Trophoblast cell (in vitro differentiated cells and primary cell): Measurements from ENCODE around the gene OLFM3.

Experiments
- DNase-seq, 2 donors: peaks; one replicate each; pipeline ENCODE4 v3.0.0-alpha.2; 2016
- H2AFZ ChIP-seq: 2 replicates; pipeline ENCODE4 v1.6.1; 2013; ENCODE audit warnings: low read length, moderate library complexity, mild to moderate bottlenecking; ENCODE audit not compliant: insufficient read depth, poor library complexity
- H2AK5ac ChIP-seq: 2 replicates; pipeline ENCODE4 v1.6.1; 2013; ENCODE audit warnings: mild to moderate bottlenecking, low read length
- H2BK120ac ChIP-seq: 2 replicates; pipeline ENCODE4 v1.6.1; 2013; ENCODE audit warnings: low read length, mild to moderate bottlenecking, moderate library complexity; ENCODE audit not compliant: insufficient read depth, poor library complexity
- H2BK12ac ChIP-seq: 2 replicates; pipeline ENCODE4 v1.6.1; 2013; ENCODE audit warnings: mild to moderate bottlenecking, low read length, moderate library complexity
- H2BK5ac ChIP-seq: 2 replicates; pipeline ENCODE4 v1.6.1; 2013; ENCODE audit warnings: low read length, low read depth, moderate library complexity, mild to moderate bottlenecking; ENCODE audit not compliant: poor library complexity
- H3K14ac ChIP-seq: 2 replicates; pipeline ENCODE4 v1.6.1; 2013; ENCODE audit warnings: mild to moderate bottlenecking, low read length
- H3K18ac ChIP-seq: 2 replicates; pipeline ENCODE4 v1.6.1; 2013; ENCODE audit warnings: mild to moderate bottlenecking, low read length
- H3K23ac ChIP-seq: 2 replicates; pipeline ENCODE4 v1.6.1; 2013; ENCODE audit warnings: low read length
- H3K27ac ChIP-seq: 2 replicates; pipeline ENCODE4 v1.5.1; 2013; ENCODE audit warnings: low read depth, mild to moderate bottlenecking, inconsistent platforms, low read length, moderate library complexity
- H3K27me3 ChIP-seq: 2 replicates; pipeline ENCODE4 v1.6.1; 2013; ENCODE audit warnings: inconsistent platforms, mild to moderate bottlenecking, low read length, moderate library complexity; ENCODE audit not compliant: insufficient read depth
- H3K36me3 ChIP-seq, 2 experiments: 1 replicate in 1 of 2; 2 replicates in 1 of 2; pipeline ENCODE4 v1.6.1; 2013; ENCODE audit warnings: low read length in 2 of 2, mild to moderate bottlenecking in 2 of 2, moderate library complexity in 1 of 2; ENCODE audit not compliant: insufficient read depth in 2 of 2, control insufficient read depth in 1 of 2
- H3K4ac ChIP-seq: 2 replicates; pipeline ENCODE4 v1.6.1; 2013; ENCODE audit warnings: low read depth, mild to moderate bottlenecking, low read length, moderate library complexity
- H3K4me1 ChIP-seq, 2 experiments: 1 replicate in 1 of 2; 2 replicates in 1 of 2; pipeline ENCODE4 v1.6.1; 2013; ENCODE audit warnings: low read length in 2 of 2, mild to moderate bottlenecking in 2 of 2, moderate library complexity in 1 of 2; ENCODE audit not compliant: insufficient read depth in 2 of 2, control insufficient read depth in 1 of 2
- H3K4me2 ChIP-seq: 2 replicates; pipeline ENCODE4 v1.6.1; 2013; ENCODE audit warnings: inconsistent platforms, mild to moderate bottlenecking, low read length, moderate library complexity
- H3K4me3 ChIP-seq: 2 replicates; pipeline ENCODE4 v1.5.1; 2013; ENCODE audit warnings: mild to moderate bottlenecking, low read depth, low read length, inconsistent platforms
- H3K79me1 ChIP-seq: one replicate; pipeline ENCODE4 v1.6.1; 2013; ENCODE audit warnings: low read length
- H3K79me2 ChIP-seq: 2 replicates; pipeline ENCODE4 v1.6.1; 2013; ENCODE audit warnings: low read length, mild to moderate bottlenecking; ENCODE audit not compliant: control insufficient read depth, insufficient read depth, poor library complexity
- H3K9ac ChIP-seq: 2 replicates; pipeline ENCODE4 v1.6.1; 2013; ENCODE audit warnings: mild to moderate bottlenecking, low read length
- H3K9me3 ChIP-seq: 2 replicates; pipeline ENCODE4 v1.6.1; 2013; ENCODE audit warnings: low read depth, mild to moderate bottlenecking, control low read depth, inconsistent platforms, low read length; ENCODE audit not compliant: insufficient read depth
- H4K12ac ChIP-seq: 2 replicates; pipeline ENCODE4 v1.6.1; 2013; ENCODE audit warnings: low read depth, mild to moderate bottlenecking, low read length, moderate library complexity
- H4K8ac ChIP-seq: 2 replicates; pipeline ENCODE4 v1.6.1; 2013; ENCODE audit warnings: low read depth, mild to moderate bottlenecking, low read length, moderate library complexity
- H4K91ac ChIP-seq: one replicate; pipeline ENCODE4 v1.6.1; 2013; ENCODE audit warnings: low read depth, mild to moderate bottlenecking, low read length, moderate library complexity
- WGBS: extraction: QIAGEN DNeasy Blood & Tissue Kit; methylation state at CpG from one replicate; pipeline ENCODE4 v1.1.7; 2013; ENCODE audit warnings: missing lambda C conversion rate; ENCODE audit not compliant: insufficient read length, insufficient coverage; ENCODE audit errors: extremely low coverage; 5-methylcytosine and 5-hydroxymethylcytosine counted together

OLFM3 gene

GRCh38 chr1:101820071-101820470 lies 176.7 kb downstream of the OLFM3 start:
- Histone ChIP-seq H3K27ac (no peak overlapping the region), H3K27me3 (no peaks in the 10 kb centered on the region), H2BK120ac (no peak overlapping the region), H3K36me3 (no peaks in the 10 kb centered on the region), H3K14ac (no peak overlapping the region), H3K4ac (no peak overlapping the region), H3K18ac (no peak overlapping the region), H4K91ac (no peak overlapping the region), H2AK5ac (no peak overlapping the region), H3K79me2 (no peaks in the 10 kb centered on the region), H3K4me2 (no peak overlapping the region), H3K4me3 (no peak overlapping the region), H2BK12ac (no peak overlapping the region), H3K4me1 (no peaks in the 10 kb centered on the region), H3K23ac (no peak overlapping the region), H4K12ac (no peak overlapping the region), H2BK5ac (no peak overlapping the region), H3K79me1 (no peaks in the 10 kb centered on the region), H3K9me3 (no peaks in the 10 kb centered on the region), H4K8ac (no peak overlapping the region), H2AFZ (no peak overlapping the region), H3K9ac (no peak overlapping the region)
- no CpG with 5 or more reads among the region's 1 CpG for WGBS
- DNase-seq: peak in 1 of 2 donors; percentile 60

- H3K27ac ChIP-seq: no peak overlapping the region
- H3K27me3 ChIP-seq: no peaks in the 10 kb centered on the region
Measured at GRCh38 chr1:101816262-101816661, 180.5 kb downstream of the OLFM3 start.

GRCh38 chr1:101798417-101798816 lies 198.3 kb downstream of the OLFM3 start:
- Histone ChIP-seq H2AFZ (no peak overlapping the region), H4K12ac (no peak overlapping the region), H2BK120ac (no peak overlapping the region), H3K27me3 (no peaks in the 10 kb centered on the region), H3K4ac (no peak overlapping the region), H3K18ac (no peak overlapping the region), H4K8ac (no peak overlapping the region), H3K79me2 (no peaks in the 10 kb centered on the region), H3K9me3 (no peaks in the 10 kb centered on the region), H4K91ac (no peak overlapping the region), H3K23ac (no peak overlapping the region), H2AK5ac (no peak overlapping the region), H3K4me1 (no peaks in the 10 kb centered on the region), H2BK12ac (no peak overlapping the region), H3K36me3 (no peaks in the 10 kb centered on the region), H3K4me3 (no peak overlapping the region), H2BK5ac (no peak overlapping the region), H3K14ac (no peak overlapping the region), H3K27ac (no peak overlapping the region), H3K79me1 (no peaks in the 10 kb centered on the region), H3K4me2 (no peak overlapping the region), H3K9ac (no peak overlapping the region)
- WGBS: no CpG with 5 or more reads among the region's 2 CpGs
- DNase-seq: peak in 1 of 2 donors; percentile 1

More at GRCh38 chr1:101816262-101816661, 180.5 kb downstream of the OLFM3 start:
- H3K4ac ChIP-seq: no peak overlapping the region
- H4K12ac ChIP-seq: no peak overlapping the region
- no peak overlapping the region for H2AFZ ChIP-seq
- no peak overlapping the region for H3K4me3 ChIP-seq
- H4K8ac ChIP-seq: no peak overlapping the region
- no peaks in the 10 kb centered on the region for H3K4me1 ChIP-seq
- no peak overlapping the region for H2BK5ac ChIP-seq
- no peak overlapping the region for H3K9ac ChIP-seq
- WGBS: no CpG with 5 or more reads among the region's 1 CpG
- no peak overlapping the region for H2BK12ac ChIP-seq
- H3K18ac ChIP-seq: no peak overlapping the region
- H3K14ac ChIP-seq: no peak overlapping the region
- no peaks in the 10 kb centered on the region for H3K79me2 ChIP-seq
- no peak for DNase-seq
- no peak overlapping the region for H2AK5ac ChIP-seq
- H3K4me2 ChIP-seq: no peak overlapping the region
- H3K9me3 ChIP-seq: no peaks in the 10 kb centered on the region
- H3K79me1 ChIP-seq: no peaks in the 10 kb centered on the region
- H3K23ac ChIP-seq: no peak overlapping the region
- H4K91ac ChIP-seq: no peak overlapping the region
- H2BK120ac ChIP-seq: no peak overlapping the region
- no peaks in the 10 kb centered on the region for H3K36me3 ChIP-seq

GRCh38 chr1:101797722-101798121 lies 199.0 kb downstream of the OLFM3 start:
- Histone ChIP-seq H3K27me3 (no peaks in the 10 kb centered on the region), H2BK120ac (no peak overlapping the region), H3K9me3 (no peaks in the 10 kb centered on the region), H3K27ac (no peak overlapping the region), H3K4me3 (no peak overlapping the region), H3K79me1 (no peaks in the 10 kb centered on the region), H4K91ac (no peak overlapping the region), H2BK12ac (no peak overlapping the region), H3K4me1 (no peaks in the 10 kb centered on the region), H3K14ac (no peak overlapping the region), H3K79me2 (no peaks in the 10 kb centered on the region), H2AK5ac (no peak overlapping the region), H4K8ac (no peak overlapping the region), H3K4me2 (no peak overlapping the region), H3K4ac (no peak overlapping the region), H3K9ac (no peak overlapping the region), H2BK5ac (no peak overlapping the region), H4K12ac (no peak overlapping the region), H3K23ac (no peak overlapping the region), H3K36me3 (no peaks in the 10 kb centered on the region), H3K18ac (no peak overlapping the region), H2AFZ (no peak overlapping the region)
- no CpG with 5 or more reads among the region's 5 CpGs for WGBS
- peak; percentile 0 to 68 for DNase-seq
